HTERT RPE-1 (cell line): ENCODE data around the gene MGAT5.

ENCODE experiments used
- in situ Hi-C: fragments of 300-500 bp; cut with MboI; formaldehyde crosslinking; loops from 4 replicates; pipeline ENCODE4 v1.14.3; 2020; ENCODE audit warnings: low sequenced_read_pairs

The MGAT5 gene

DNA sequence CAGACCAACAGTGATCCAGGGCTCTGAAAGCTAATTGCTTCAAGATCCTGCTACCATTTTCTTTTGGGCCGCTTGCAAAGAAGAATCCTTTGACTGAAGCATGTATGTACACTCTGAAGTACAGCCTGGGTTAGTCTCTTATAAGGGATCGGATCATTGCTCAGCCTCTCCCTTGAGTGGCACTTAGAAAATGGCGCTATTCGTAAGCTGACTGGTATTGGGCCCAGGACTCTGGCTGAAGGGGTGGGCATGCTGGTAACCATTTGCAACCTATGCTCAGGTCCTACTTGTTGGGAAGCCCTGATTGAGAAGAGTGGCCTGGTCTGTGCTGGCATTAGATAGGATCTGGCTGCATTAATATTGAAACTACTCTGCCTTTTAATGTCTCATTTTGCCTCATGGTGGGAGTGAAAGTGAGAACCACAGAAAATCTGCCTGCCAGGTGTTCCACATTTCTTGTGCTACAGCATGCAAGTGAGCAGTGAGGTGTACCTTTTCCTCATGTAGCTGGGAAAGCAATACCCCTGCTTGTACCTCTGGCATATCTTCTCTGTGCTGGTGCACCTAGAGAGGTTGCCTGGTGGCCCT, 661 bp upstream of the MGAT5 start:
- in situ Hi-C loops: no loop called here

DNA sequence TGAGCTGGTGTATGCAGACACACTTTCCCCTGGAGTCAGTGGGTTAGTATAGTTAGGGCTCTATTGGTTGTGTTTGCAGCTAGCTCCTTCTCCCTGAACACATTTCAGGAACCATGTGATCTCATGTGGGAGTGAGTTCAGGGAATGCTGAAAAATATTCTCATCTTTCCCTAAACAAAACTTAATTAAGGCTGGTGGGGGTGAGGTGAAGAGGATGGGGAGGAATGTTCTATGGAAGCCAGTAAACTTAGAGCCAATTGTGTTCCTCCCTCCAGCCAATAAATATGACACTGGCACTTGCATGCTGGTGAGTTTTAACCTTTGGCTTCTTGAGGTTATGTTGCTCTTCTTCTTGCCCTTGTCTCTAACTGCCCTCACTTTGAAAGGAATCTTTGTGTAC, 952 bp downstream of the MGAT5 start:
- in situ Hi-C loops: no loop called here

DNA sequence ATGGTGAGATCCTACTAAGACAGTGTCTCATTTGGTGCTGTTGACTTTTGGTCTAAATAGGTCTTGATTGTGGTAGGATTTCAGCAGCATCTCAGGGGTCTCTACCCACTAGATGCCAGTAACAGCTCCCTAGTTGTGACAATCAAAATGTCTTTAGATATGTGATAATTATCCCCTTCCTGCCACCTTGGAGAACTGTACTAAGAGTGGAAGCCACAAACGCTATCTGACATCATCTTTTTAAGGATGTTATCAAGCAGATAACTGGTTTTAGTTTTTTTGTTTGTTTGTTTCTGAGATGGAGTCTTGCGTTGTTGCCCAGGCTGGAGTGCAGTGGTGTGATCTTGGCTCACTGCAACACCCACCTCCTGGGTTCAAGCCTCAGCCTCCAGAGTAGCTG, 3.1 kb downstream of the MGAT5 start:
- in situ Hi-C loops: no loop called here

DNA sequence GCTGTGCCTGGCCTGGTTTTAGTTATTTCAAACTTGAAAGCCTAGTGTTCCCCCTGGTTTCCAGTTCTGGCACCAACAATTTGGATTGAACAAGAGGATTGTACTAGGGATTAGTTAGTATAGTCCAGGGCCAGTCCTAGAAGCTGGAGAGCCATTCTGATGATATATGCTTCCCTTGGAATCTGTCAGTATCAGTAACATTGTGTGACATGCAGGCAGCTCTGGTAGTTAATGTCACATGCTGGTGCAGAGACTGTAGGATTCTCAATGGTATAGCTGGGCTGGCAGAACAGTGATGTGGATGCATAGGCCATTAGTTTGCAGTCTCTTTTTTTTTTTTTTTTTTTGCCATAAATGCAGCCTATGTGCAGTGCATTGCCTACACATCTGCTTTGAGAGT, 3.6 kb downstream of the MGAT5 start:
- in situ Hi-C loops: no loop called here

DNA sequence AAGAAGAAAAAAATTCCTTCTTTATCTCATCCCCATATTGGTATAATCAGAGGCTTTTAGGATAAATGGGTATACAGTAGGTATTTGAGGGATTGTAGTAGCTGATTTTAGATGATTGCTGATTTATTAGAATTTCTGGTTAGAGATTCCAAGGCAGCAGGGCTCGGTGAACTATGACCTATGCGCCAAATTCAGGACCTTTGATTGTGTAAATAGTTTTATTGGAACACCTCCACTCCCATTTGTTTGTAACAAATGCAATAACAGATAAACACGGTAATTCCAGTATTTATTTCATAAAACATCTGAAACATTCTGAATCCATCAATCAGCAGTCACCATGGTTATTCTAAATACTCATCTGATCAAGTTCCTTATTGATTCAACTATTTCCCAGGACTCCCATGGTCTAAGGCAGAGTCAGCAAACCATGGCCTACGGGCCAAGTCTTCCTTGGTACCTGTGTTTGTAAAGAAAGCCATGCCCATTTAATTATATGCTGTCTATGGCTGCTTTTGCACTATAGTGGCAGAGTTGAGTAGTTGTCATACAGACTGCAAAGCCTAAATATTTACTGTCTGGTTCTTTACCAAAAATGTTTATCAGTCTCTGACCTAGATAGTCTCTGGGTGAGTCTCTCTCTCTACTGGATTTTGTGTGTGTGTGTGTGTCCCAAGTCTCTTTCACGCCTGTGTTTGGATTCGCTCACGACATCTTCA, 4.3 kb downstream of the MGAT5 start:
- in situ Hi-C loops: no loop called here

DNA sequence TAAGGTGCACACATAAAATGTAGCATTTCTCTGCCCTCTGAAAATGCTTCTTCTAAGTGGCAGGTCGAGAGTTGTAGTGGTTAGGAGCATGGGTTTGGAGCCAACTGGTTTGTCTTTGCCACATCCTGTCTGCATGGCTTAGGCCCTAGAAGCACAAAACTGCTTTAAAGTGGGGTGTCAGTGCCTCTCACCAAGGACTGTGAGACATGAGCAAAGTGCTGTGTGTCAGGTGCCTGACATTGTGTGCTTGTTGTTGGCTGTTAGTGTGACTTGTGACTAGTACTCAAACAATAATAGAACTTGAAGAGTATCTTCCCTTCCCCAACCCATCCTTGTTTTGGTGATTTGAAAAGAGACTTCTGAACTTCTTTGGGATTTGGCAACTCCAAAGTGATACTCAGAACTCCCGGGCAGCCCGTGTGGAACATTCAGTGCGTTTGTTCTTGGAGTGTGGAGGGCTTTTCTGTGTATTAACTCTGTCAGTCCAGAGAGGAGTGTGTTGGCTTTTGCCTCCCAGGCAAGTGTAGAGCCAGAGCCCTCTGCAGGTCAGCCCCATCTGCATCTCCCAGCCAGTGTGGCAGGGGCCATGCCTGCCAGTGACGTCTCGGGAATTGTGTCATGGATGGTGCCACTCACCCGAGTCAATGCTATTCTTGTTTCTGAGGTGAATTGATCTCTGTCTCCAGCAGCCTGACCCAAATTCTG, 5.0 kb downstream of the MGAT5 start:
- in situ Hi-C loops: no loop called here

DNA sequence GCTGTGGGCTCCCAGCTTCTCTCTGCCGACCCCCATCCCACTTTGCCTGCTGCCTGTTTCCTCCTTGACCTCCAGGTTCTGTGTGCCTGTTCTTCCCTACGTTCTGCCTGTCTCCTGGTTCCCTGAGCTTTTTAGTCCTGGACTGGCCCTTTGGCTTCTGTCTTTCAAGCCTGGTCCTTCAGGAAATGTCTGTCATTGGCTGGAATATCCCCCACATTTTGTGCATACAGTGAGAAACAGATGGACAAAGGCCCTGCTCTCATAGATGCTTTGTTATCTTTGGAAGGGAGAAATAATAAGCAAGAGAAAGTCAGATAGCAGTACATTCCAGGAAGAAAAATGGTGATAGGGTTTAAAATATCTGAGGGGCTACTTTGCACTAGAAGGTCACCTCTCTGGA, 5.7 kb downstream of the MGAT5 start:
- in situ Hi-C loops: no loop called here

DNA sequence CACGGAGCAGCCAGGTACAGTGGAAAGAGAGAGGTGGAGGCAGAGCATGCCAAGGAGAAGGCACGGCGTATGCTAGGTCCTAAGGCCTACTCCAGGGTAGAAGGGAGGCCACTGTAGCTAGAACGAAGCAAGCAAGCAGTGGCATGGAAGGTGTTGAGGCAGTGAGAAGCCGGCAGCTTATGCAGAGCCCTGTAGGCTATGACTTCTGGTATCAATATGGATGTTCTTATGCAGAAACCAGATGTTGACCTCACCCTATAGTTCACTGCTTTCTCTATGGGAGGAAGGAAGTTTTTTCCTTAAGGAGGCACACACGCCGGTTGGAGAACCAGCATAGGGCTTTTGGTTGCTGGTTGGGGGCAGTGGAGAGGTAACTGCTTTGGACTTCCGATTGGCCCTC, 6.1 kb downstream of the MGAT5 start:
- in situ Hi-C loops: no loop called here

DNA sequence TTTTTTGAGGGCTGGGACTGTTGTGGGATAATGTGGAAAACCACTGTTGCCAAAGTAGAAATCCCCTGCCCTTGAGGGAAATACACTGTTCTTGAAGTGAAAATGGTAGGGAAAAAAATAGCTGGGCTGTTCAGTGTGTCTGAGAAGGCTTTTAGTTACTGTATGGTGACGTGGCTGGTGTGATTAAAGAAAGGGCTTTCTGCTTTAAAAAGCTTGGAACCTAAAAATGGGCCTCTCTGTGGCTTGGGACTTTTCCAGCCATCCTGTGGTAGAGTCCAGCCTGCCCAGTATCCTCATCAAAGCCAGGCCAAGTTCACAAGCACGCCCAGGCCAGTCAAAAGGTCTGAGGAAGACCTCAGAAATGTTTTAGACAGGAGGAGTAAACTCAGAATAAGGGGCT, 6.8 kb downstream of the MGAT5 start:
- in situ Hi-C loops: no loop called here

DNA sequence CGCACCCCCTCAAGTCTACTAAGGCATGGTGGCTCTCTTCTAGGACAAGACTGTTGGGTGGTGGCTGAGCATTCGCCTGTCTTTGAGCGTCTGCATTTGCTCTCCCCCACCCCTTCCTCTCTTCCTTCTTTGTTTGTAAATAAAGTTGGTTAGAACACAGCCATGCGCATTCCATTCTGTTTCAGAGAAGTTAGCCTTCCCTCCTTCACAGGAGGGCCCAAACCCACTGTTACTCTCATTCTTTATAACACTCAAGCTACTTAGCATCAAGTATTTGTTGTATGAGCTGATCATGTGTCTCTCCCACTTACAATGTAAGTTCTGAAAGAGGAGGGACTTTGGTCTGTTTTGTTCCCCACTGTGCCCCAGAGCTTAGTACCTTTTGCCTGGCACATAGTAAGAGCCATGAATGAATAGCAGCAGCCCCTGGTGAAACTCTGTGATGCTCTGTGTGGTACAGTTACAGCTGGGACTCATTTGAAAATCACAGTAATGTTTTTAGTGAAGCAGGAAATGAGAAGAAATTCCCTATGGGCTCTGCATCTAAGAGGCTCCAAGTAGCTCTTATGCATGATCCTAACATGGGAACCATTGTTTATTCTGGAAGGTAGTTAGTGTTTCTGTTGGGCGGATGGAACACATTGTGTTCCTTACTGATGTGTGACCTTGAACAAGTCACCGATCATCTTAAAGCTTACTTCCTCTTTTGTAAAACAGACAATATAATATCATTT, 7.7 kb downstream of the MGAT5 start:
- in situ Hi-C loops: no loop called here

DNA sequence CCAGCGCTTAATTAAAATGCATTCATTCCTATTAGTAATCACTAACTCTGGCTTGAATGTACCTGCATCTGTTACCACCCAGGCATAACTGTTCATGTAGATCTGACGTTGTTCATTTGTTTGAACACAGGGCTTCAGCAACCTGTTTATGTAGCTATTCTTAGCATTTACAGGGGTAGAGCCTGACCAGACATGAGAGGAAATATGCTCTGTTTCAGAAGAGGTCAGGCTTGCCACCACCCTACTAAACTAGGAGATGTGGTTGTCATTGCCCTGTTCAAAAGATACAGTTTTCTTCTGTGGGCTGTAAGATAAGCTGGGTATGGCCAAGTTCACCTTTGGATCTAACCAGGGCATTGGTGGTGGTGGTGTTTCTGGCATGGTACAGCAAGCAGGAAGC, 8.8 kb downstream of the MGAT5 start:
- in situ Hi-C loops: no loop called here

DNA sequence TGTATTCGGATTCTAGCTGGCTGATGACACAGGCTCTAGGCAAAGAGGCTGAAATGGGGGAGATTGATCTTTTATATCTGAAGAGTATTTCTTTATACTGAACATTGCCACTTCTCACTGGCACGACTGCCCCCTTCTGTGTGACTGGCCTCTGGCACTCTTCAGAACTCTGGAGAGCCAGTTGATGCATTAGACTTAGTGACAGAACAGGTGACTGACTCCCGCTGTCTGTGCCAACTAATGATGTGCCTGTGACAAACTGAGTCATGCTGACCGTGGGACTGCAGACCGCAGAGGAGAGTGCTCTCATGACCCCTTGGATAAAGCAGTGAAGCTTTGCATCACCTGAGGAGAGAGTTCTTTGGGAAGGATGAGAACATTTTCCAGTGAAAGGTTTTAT, 14.4 kb downstream of the MGAT5 start:
- in situ Hi-C loops: no loop called here

DNA sequence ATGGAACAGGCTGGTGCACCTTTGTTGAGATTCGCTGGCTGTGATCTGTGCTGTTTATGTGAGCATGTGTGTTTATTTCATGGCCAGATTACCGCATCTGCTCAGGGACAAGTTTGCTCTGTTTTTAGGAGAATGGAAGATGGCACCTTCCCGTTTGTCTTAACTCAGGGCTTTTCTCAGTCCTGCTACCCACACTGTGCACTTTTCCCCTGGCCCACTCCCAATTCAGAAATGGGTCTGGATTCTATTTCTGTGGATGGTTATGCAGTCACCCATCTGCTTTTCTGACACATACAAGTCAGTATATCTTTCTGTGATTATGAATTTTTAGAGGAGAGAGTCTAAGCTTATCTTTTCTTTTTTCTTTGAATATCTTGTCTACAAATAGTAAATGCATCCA, 15.4 kb downstream of the MGAT5 start:
- in situ Hi-C loops: no loop called here

DNA sequence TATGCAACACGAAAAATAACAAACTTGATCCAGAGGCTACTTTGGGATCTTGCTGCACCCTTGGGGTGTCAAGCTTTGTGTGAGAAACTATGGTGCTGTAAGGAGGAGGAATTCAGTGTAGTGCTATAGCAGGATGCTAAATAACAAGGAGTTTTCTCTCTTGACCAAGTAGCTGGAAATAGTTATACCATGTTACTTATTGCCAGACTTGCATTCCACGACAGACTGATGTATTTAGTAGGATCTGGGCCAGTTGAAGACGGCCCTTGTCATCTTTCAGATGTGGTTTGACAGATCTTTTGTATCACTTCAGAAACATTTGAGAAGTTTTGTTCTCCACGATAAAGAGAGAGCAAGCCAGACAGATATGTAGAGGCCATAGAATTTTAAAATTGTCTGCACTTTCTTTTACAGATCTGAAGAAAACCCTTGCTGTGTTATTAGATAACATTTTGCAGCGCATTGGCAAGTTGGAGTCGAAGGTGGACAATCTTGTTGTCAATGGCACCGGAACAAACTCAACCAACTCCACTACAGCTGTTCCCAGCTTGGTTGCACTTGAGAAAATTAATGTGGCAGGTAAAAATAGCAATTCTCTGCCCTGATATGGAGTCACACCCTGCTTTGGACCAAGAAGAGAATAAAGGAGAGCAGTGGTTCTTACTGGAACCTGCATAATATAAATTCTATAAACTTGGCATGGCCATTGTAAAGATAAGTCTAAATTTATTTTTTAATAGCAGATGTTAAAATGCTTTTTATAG, 16.3 kb downstream of the MGAT5 start:
- in situ Hi-C loops: no loop called here

DNA sequence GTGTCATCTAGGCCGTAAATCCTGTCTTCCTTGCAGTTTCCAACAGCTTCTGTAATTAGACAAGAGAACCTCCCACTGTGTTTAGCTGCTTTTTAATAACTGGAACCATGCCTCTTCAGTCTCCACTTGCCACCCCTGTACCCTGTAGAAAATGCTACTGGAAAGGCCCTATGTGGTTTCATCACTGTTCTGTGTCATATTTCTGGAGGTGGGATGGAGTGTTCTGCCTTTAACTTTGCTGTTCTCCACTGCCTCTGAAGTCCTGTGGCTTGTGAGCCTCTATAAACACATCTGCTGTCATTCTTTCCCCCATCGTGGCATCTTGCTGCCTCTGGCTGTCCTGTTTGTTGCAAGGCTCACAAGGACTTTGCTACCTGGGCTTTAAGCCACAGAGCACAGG, 17.9 kb downstream of the MGAT5 start:
- in situ Hi-C loops: no loop called here

DNA sequence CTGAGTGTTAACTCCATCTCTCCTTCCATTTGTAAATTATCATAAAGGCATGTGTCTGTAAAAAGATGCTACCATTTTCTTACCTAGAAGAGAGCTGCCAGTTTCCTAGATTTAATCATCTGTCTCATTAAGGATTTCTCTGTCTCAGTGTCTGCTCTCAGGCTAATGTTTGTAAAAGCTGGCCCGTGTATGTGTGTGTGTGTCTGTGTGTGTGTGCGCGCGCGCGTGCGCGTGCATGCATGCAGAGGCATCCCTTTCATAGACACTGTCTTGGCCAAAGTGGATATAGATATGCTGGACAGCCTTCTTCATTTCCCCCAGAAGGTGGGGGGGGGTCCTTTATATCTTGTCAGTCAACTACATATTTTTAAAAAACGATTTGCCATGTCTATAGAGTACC, 18.9 kb downstream of the MGAT5 start:
- in situ Hi-C loops: no loop called here

DNA sequence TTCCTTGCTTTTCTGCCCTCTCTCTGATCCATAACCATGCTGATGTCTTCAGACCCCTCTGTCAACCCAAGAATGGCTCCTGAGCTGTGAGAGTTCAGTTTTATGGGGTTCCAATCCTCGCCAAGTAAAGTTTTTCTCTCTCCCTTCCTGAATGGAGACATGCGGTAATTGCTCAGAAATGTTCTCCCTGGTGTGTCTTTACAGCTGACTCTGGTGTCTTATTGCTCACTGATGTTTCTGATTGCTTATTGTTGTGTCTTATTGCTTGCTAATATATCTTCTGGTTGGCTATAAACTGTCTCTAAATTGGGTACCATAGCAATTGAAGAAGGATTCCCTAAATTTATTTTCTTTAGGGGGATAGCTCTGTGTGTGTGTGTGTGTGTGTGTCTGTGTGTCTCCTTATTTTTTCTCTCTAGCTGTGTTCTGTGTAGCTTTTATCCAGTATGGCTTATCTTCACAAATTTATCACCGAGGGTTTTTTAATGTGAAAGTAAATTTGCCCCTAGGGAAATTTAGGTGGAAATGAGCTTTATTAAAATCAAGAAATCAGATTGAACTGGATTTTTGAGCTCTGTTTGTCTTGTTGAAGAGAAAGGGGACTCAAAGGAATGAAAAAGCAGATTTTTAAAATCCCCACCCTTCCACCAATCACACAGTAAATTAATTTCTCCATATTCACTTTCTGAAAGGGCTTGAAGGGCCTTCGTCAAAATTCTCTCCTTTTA, 19.5 kb downstream of the MGAT5 start:
- in situ Hi-C loops: no loop called here

DNA sequence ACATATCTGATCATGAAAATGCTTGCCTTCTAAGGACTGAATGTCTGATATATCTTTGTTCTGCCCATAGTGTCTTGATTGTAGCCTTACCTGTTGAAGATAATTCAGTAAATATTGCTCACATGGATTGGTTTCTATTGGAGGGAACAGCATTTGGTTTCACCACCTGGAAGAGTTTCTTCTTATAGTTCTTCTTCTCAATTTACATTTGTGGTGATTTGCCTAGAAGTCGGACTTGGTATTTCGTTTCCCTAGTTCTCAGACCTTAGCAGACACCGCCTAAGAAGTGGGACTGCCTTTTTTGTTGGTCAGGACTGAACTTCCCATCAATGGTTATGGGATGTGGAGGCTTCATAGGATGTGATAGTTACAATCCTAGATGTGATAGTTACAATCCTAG, 20.2 kb downstream of the MGAT5 start:
- in situ Hi-C loops: no loop called here

DNA sequence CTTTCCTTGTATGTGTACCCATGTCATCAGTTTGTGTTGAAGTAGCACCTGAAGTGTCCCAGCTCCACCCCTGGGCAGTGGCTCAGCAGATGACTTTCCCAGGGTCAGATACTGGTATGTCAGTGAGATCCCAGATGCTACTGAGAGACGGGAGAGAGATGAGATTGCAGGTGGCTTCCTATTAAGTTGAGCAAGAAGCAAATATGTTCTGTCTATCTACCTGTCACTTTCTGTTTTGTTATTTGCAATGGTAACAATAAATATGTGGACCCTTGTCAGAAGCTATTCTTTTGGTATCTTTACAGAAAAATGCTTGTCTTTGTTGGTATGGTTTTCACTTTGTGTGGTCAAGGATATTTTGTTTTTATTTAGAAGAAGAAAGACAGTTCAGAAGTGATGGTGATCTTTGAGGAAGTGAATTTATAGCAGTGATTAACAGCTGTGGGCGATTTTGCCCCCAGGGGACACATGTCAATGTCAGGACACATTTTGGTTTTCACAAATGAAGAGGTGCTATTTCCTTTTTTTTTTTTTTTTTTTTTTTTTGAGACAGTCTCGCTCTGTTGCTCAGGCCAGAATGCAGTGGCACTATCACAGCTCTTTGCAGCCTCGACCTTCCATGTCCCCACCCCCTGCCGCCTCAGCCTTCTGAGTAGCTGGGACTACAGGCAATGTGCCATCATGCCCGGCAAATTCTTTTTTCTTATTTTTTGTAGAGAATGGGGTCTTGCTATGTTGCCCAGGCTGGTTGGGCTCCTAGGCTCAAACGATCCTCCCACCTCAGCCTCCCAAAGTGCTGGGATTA, 21.4 kb downstream of the MGAT5 start:
- in situ Hi-C loops: no loop called here
